Upper lobe of right lung (tissue), 1 donor: ENCODE results near the gene ZHX3. TPM values are rescaled to one million over a fixed set of nuclear protein-coding genes. Genes with fewer than 3 reads are reported as not detected.
A peak's percentile ranks its signal among the peaks of the same experiment; 100 is the strongest.

Source experiments
- ATAC-seq: fragments of 200-7000 bp; cut with Tn5 transposase; one replicate; pipeline ENCODE4 v1.9.1; 2020; ENCODE audit warnings: mild to moderate bottlenecking, moderate library complexity
- DNase-seq: peaks from one replicate; pipeline ENCODE4 v3.0.0-alpha.2; 2020
- H3K27ac ChIP-seq: fragments of 200-600 bp; one replicate; pipeline ENCODE4 v1.8.0; 2022
- H3K27me3 ChIP-seq: fragments of 200-600 bp; one replicate; pipeline ENCODE4 v1.8.0; 2022; ENCODE audit warnings: mild to moderate bottlenecking
- H3K36me3 ChIP-seq: fragments of 200-600 bp; one replicate; pipeline ENCODE4 v1.8.0; 2022
- H3K4me1 ChIP-seq: fragments of 200-600 bp; one replicate; pipeline ENCODE4 v1.8.0; 2022
- H3K4me3 ChIP-seq: fragments of 200-600 bp; one replicate; pipeline ENCODE4 v1.8.0; 2022; ENCODE audit warnings: mild to moderate bottlenecking
- H3K9me3 ChIP-seq: fragments of 200-600 bp; one replicate; pipeline ENCODE4 v1.8.0; 2022
- intact Hi-C: fragments of 100-400 bp; cut with DNase I; formaldehyde crosslinking; loops from one replicate; pipeline ENCODE4 v1.11.0; 2022
- total RNA-seq: library from RNA; stranded (reverse); fragmentation: NEBNext Ultra II Directional; extraction: Animal tissue kit (Norgen Biotek cat#: 25700); gene quantifications from one replicate; pipeline ENCODE4 v1.2.1, GENCODE V29; 2021
- TF ChIP-seq, protein P1 (sequence below): fragments of 200-600 bp; IDR thresholded peaks from one replicate; pipeline ENCODE4 v1.8.0; 2022; ENCODE audit warnings: antibody characterized with exemption
- donor health status: DM: no; HTN: yes; CAD: no; lungs with severe emphysema.

The ZHX3 gene
- total RNA-seq, 1 donor from 2014 or later = 45.3 TPM

DNA sequence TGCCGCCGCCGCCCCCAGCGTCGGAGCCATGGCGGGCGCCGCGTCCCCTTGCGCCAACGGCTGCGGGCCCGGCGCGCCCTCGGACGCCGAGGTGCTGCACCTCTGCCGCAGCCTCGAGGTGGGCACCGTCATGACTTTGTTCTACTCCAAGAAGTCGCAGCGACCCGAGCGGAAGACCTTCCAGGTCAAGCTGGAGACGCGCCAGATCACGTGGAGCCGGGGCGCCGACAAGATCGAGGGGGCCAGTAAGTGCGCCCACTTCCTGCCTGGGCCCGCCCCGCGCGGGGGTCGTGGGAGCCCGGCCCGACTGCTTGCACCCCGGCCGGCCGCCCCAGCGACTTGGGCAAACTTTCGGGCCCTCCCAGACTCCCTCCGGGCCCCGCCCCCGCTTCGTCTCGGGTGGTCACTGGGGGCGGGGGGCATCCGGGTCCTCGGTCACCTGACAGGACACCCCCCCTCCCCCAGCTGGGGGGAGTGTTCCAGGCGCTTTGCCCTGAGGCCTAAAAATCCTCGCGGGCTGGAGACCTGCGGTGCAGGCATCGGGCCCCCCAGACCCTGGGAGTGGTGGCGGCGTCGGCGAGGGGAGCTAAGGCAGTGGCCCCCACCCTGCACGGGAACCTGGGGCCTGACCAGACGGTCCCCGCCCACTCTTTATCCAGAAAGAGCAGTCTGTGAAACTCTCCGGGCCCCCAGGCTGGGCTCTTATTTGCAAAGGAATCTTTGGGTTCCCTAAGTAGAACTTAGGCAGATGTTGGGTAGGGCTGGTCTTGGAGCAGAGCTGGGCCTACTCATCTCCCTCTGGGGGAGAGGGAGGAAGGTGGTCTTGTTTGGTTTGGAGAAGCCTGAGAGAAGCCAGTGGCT lies 179.7 kb downstream of the ZHX3 start:
- ATAC-seq = peak; percentile 47
- H3K4me3 ChIP-seq = peak overlapping the region; percentile 90
- peak overlapping the region; percentile 92 for H3K27ac ChIP-seq
- DNase-seq = peak; percentile 87
- H3K4me1 ChIP-seq = peaks cover 49% of the 10 kb centered on the region
- H3K27me3 ChIP-seq = no peaks in the 10 kb centered on the region
- TF ChIP-seq, protein P1, sequence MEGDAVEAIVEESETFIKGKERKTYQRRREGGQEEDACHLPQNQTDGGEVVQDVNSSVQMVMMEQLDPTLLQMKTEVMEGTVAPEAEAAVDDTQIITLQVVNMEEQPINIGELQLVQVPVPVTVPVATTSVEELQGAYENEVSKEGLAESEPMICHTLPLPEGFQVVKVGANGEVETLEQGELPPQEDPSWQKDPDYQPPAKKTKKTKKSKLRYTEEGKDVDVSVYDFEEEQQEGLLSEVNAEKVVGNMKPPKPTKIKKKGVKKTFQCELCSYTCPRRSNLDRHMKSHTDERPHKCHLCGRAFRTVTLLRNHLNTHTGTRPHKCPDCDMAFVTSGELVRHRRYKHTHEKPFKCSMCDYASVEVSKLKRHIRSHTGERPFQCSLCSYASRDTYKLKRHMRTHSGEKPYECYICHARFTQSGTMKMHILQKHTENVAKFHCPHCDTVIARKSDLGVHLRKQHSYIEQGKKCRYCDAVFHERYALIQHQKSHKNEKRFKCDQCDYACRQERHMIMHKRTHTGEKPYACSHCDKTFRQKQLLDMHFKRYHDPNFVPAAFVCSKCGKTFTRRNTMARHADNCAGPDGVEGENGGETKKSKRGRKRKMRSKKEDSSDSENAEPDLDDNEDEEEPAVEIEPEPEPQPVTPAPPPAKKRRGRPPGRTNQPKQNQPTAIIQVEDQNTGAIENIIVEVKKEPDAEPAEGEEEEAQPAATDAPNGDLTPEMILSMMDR = no peak
- intact Hi-C loops = loop anchor here (10.0 kb wide), 1 partner anchor 197 kb away; no protein-coding TSS in a partner anchor
- H3K36me3 ChIP-seq = no peaks in the 10 kb centered on the region
- no peaks in the 10 kb centered on the region for H3K9me3 ChIP-seq

DNA sequence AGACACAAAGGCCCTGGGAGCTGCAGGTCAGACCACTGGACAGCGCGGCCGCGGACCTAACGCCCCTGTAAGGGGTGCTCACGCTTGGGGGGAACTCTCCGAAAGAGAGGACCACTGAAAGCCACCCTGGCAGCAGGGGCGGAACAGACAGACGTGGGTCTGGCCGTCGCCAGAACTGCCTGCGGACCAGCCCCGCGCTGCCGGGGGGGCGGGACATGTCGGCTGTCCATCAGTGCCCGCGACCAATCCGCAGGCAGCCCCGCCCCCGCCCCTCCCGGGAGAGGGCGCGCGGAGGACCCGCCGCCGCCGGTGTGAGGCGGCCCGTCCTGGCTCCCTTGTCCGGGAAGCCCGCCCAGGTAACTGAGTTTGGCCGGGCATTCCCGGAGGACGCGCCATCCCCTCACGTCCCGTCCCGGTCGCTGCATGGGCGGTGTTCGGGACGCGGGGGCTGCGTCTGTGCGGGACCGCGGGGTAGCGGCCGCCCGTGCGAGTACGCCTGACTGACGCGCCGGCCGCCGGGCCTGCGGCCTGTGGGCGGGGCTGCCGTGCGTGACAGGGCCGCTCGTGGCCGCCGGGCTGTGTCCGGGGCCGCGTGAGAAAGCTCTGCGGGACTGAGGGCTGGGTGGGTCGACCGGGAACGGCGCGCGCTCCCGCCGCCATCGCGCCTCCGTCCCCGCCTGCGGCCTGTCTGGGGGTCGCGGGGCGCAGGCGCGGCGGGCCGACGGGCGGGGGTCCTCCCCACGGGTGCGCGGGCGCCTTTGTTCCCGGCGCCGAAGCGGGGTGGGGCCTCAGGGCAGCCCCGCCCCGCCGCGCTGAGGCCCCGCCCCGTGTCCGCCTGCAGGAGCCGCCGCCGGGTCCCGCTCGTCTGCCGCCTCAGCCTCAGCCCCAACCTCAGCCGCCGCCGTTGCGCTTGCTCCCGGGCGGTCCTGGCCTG lies 180.6 kb downstream of the ZHX3 start, which contains the start of gene PLCG1:
PLCG1 (plus strand) TSS at position 864 of the 934 bp plus-strand sequence. CDS start 99 bp downstream, outside the sequence.
- H3K27me3 ChIP-seq = no peaks in the 10 kb centered on the region
- no peaks in the 10 kb centered on the region for H3K36me3 ChIP-seq
- H3K9me3 ChIP-seq = no peaks in the 10 kb centered on the region
- H3K4me1 ChIP-seq = peaks cover 40% of the 10 kb centered on the region
- H3K4me3 ChIP-seq = peak within 1 kb of the TSS; percentile 90
- DNase-seq (peak; percentile 94), ATAC-seq (peak; percentile 90)
- TF ChIP-seq, protein P1 = no peak
- H3K27ac ChIP-seq = peak within 1 kb of the TSS; percentile 93
- intact Hi-C loops = loop anchor here (10.0 kb wide), 1 partner anchor 198 kb away; no protein-coding TSS in a partner anchor

DNA sequence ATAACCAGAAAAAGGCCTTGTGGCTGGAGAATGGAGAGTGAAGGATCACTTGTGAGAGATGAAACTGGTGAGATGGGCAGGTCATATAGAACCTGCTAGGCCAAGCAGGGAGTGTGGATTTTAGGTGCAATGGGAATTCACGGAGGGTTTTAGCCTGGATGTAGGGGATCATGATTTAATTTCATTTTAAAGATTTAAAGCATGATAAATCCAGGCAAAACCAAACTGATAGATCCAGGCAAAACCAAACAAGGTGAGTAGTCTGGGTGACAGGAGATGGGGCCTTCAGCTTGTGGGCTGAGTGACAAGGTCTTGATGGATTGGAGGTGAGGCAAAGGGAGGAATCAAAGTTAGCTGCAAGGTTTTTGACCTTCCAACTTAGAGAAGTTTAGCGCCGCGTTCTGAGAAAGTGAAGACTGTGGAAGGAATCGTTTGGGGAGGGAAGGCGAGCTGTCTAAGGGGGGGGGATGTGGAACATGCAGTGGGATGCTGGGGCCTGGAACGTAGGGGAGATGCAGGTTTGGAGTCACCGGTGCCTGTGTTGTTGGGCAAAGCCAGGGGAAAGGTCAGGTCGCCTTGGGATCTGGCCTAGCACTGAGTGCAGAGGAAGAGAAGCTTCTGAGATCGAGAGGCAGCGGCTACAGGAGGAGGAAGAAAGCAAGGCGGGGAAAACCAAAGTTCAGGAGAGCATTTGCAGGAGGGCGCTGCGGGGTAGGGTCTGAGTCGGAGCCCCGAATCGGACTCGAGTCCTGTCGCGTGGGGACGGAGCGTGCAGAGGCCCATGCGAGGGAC lies 181.4 kb downstream of the ZHX3 start:
- TF ChIP-seq, protein P1 = no peak
- intact Hi-C loops = loop anchor here (10.0 kb wide), 1 partner anchor 199 kb away; no protein-coding TSS in a partner anchor
- DNase-seq = no peak
- Histone ChIP-seq H3K27ac (peak overlapping the region; percentile 93), H3K9me3 (no peaks in the 10 kb centered on the region), H3K4me1 (peaks cover 32% of the 10 kb centered on the region), H3K36me3 (no peaks in the 10 kb centered on the region), H3K4me3 (peak overlapping the region; percentile 90), H3K27me3 (no peaks in the 10 kb centered on the region)
- ATAC-seq = no peak

DNA sequence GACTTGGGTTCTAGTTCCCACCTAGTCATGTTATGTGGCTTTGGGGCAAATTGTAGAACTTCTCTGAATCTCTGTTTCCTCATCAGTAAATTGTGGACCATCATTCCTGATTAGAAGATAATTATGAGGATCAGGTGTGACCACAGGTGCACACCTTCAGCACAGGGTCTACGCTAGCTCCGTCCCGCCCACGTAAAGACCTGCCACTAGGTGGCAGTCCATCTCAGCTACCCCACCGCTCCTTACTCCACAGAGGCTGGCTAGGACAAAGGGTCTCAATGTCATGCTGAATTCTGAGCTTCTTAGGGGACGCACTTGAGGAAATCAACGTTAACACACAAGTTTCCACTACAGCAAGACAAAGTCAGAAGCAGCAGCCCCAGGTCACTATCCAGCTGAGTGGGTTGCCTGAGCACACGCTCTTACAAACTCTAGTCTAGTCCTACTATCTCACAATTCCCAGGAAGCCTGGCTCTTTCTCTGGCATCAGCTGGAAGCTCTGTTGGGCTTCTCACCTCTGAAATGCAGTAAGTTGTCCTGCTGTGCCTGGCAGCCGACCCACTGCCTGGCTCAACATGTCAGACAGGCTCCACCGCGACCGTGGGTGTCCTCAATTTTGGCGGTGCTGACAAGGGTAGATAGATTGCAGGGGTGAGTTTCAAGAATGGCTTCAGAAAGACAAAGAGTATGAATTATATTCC lies 182.2 kb downstream of the ZHX3 start:
- intact Hi-C loops = loop anchor here (10.0 kb wide), 1 partner anchor 199 kb away; no protein-coding TSS in a partner anchor
- no peaks in the 10 kb centered on the region for H3K27me3 ChIP-seq
- H3K36me3 ChIP-seq = no peaks in the 10 kb centered on the region
- DNase-seq (peak; percentile 74), ATAC-seq (peak; percentile 38)
- peaks cover 24% of the 10 kb centered on the region for H3K4me1 ChIP-seq
- TF ChIP-seq, protein P1 = peak; percentile 75
- H3K4me3 ChIP-seq = no peak overlapping the region
- H3K27ac ChIP-seq = no peak overlapping the region
- no peaks in the 10 kb centered on the region for H3K9me3 ChIP-seq
